ENCODE data around the gene TTC13.
"Not testable (repeated sequence)": the region's sequence is repeated elsewhere in the genome, so short reads cannot be mapped to it uniquely, and the experiment has no call there.

Gene TTC13

GRCh38 chr1:230978491-230979388 lies at the start of gene TTC13, which contains the start of gene ARV1:
TSS of gene TTC13 (minus strand) at chr1:230978861. CDS start at chr1:230978830, 31 bp downstream.
TSS of gene ARV1 (plus strand) at chr1:230979094. CDS start at chr1:230979106, 12 bp downstream.
- peak; percentile 95 for DNase-seq

GRCh38 chr1:231027971-231028370 lies 49.3 kb upstream of the TTC13 start:
- no peak for DNase-seq

GRCh38 chr1:231027136-231027925 lies 48.7 kb upstream of the TTC13 start:
- DNase-seq, result no peak

- no peak for DNase-seq
These were observed 47.9 kb upstream of the TTC13 start for GRCh38 chr1:231026576-231026975.

GRCh38 chr1:231023150-231023549 lies 44.5 kb upstream of the TTC13 start:
- no peak for DNase-seq

GRCh38 chr1:231022543-231022942 lies 43.9 kb upstream of the TTC13 start:
- not testable (repeated sequence) for DNase-seq

GRCh38 chr1:231021540-231022031 lies 42.9 kb upstream of the TTC13 start:
- DNase-seq, result no peak

- no peak for DNase-seq
These were observed 42.2 kb upstream of the TTC13 start for GRCh38 chr1:231020816-231021215.

- no peak for DNase-seq
These were observed 41.5 kb upstream of the TTC13 start for GRCh38 chr1:231020139-231020601.

- DNase-seq, result no peak
These were observed 41.0 kb upstream of the TTC13 start for GRCh38 chr1:231019711-231020110.

GRCh38 chr1:231016966-231017365 lies 38.3 kb upstream of the TTC13 start:
- no peak for DNase-seq

GRCh38 chr1:231016234-231016633 lies 37.6 kb upstream of the TTC13 start:
- no peak for DNase-seq

GRCh38 chr1:231013391-231014015 lies 34.8 kb upstream of the TTC13 start:
- DNase-seq, result no peak

GRCh38 chr1:231011963-231012362 lies 33.3 kb upstream of the TTC13 start:
- DNase-seq, result no peak

- DNase-seq, result no peak
These were observed 32.7 kb upstream of the TTC13 start for GRCh38 chr1:231011360-231011759.

- not testable (repeated sequence) for DNase-seq
These were observed 28.9 kb upstream of the TTC13 start for GRCh38 chr1:231007535-231007934.

GRCh38 chr1:231001892-231002291 lies 23.2 kb upstream of the TTC13 start:
- DNase-seq, result no peak

- DNase-seq, result no peak
These were observed 22.0 kb upstream of the TTC13 start for GRCh38 chr1:231000639-231001038.

- no peak for DNase-seq
These were observed 21.5 kb upstream of the TTC13 start for GRCh38 chr1:231000201-231000600.

- DNase-seq, result no peak
These were observed 16.2 kb upstream of the TTC13 start for GRCh38 chr1:230994860-230995259.

GRCh38 chr1:230992100-230992774 lies 13.6 kb upstream of the TTC13 start:
- DNase-seq, result no peak

- no peak for DNase-seq
These were observed 8.8 kb upstream of the TTC13 start for GRCh38 chr1:230987448-230987847.
